GM12865 (cell line): ENCODE results near the gene NPR2.

Source experiments
- DNase-seq: peaks from one replicate; pipeline ENCODE4 v3.0.0; 2010; ENCODE audit warnings: low read depth
- H3K4me3 ChIP-seq: 2 replicates; pipeline ENCODE4 v1.5.1; 2011; ENCODE audit warnings: mild to moderate bottlenecking, low read depth, low read length, control low read depth
- TF ChIP-seq, protein P1 (sequence below): IDR thresholded peaks from 2 replicates; pipeline ENCODE4 v1.5.1; 2011; ENCODE audit warnings: low read length, control low read depth, low read depth, inconsistent platforms; ENCODE audit not compliant: insufficient read depth; ENCODE audit errors: missing control alignments

NPR2 gene

DNA sequence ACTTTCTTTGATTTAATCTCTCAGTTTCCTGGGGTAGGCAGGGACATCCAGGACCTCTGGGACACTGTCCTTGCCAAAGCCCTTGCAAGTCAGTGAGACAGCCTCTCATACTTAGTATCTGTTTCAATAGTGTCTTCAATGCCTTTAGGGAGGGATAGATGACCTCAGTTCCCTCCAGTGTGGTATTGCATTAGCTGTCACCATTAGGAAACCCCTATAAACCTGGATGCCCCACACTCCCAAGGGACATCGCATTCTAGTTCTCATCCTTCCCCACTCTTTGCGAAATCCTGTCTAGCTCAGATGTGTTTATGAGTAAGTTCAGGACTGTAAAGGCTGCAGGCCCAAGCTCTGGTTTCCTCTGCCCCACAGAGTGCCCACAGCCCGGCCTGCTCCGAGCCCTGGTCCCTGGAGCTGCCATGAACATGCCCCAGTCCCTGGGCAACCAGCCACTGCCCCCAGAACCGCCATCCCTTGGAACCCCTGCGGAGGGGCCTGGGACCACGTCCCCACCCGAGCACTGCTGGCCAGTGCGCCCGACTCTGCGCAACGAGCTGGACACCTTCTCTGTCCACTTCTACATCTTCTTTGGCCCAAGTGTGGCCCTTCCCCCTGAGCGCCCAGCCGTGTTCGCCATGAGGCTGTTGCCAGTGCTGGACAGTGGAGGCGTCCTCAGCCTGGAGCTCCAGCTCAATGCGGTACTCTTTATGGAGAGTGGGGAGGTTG lies 50.8 kb downstream of the NPR2 start:
- TF ChIP-seq, protein P1, sequence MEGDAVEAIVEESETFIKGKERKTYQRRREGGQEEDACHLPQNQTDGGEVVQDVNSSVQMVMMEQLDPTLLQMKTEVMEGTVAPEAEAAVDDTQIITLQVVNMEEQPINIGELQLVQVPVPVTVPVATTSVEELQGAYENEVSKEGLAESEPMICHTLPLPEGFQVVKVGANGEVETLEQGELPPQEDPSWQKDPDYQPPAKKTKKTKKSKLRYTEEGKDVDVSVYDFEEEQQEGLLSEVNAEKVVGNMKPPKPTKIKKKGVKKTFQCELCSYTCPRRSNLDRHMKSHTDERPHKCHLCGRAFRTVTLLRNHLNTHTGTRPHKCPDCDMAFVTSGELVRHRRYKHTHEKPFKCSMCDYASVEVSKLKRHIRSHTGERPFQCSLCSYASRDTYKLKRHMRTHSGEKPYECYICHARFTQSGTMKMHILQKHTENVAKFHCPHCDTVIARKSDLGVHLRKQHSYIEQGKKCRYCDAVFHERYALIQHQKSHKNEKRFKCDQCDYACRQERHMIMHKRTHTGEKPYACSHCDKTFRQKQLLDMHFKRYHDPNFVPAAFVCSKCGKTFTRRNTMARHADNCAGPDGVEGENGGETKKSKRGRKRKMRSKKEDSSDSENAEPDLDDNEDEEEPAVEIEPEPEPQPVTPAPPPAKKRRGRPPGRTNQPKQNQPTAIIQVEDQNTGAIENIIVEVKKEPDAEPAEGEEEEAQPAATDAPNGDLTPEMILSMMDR: no peak
- DNase-seq: peak; percentile 65

DNA sequence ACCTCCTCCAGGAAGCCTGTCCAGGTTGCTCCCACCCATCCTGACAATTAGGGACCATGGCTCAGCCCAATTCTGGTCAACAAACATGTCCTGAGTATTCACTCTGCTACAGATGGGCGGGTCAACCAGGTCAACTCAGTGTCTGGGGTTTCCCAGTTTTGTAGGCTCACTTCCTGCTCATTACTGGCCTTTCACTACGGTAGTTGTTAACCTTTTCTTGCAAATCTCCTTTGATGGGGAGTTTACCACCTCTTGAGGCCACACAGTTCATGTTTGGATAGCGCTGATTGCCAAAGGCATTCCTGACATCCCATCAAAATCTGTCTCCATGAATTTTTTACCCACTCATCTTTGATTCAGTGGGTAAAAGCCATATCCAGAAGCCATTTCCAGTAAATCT lies 51.4 kb downstream of the NPR2 start:
- peak overlapping the region; percentile 8 for H3K4me3 ChIP-seq
- TF ChIP-seq, protein P1: no peak
- peak; percentile 89 for DNase-seq

More for the DNA sequence above, 50.8 kb downstream of the NPR2 start:
- H3K4me3 ChIP-seq: peak overlapping the region; percentile 7; the same call in 1 of the 2 replicates

DNA sequence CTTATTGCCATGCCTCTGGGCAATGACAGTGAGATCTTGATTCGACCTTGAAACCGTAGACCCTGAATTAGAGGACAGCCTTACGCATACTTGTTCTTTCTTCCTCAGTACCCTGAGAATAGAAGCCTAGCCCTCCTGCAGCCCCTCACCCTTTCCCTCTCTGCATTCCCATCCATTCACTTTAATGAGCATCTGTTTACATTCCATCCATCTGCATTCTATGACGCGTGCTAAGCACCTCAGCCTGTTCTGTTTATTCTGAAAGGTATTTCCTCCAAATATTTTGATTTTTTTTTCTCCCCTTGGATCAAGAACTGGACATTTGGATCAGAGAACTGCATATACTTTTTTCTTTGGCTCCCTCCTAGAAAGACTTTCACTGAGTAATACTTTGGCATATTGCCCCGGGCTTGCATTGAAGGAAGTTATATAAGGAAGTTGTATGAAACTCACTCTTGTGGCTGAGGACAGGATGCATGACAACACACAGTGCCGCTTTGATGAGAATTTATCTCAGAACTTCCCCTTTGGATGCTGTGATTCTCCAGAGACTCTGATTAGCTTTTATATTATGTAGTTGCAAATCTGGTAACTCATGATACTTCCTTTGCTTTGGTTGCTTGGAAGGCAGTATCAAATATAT lies 53.4 kb downstream of the NPR2 start:
- DNase-seq: peak; percentile 71
- H3K4me3 ChIP-seq: no peak overlapping the region
- TF ChIP-seq, protein P1: no peak

DNA sequence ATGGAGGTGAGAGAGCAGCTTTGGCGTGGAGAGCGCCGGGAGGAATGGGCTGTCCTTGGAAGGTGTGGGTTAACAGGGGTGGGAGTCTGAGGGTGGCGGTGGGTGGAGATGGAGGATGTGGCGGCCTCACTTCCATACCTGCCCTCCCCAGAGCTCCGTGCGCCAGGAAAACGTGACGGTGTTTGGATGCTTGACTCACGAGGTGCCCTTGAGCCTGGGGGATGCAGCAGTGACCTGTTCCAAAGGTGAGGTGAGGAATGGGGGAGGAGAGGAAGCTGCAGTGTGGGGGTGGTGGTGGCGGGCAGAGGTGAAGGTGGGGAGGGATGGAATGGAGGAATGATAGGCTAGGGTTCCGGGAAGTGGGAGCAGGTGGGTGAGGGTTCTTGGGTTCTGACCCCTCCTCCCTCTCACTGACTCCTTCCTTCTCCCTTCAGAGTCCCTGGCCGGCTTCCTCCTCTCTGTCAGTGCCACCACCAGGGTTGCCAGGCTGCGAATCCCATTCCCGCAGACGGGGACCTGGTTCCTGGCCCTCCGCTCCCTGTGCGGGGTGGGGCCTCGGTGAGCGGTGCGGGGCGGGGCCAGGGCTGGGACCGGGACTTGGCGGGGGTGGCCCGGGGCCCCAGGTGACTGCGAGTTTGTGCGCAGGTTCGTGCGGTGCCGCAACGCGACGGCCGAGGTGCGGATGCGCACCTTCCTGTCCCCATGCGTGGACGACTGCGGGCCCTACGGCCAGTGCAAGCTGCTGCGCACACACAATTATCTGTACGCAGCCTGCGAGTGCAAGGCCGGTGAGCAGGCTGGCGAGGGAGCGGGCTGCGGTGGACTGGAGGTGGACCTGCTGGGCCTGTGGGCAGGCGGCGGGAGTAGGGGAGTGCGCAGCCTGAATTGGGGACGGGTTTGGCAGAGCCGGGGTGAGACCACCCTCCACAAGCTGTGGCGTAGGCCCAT lies 54.7 kb downstream of the NPR2 start:
- no peak for DNase-seq
- H3K4me3 ChIP-seq: no peak overlapping the region
- TF ChIP-seq, protein P1: no peak

DNA sequence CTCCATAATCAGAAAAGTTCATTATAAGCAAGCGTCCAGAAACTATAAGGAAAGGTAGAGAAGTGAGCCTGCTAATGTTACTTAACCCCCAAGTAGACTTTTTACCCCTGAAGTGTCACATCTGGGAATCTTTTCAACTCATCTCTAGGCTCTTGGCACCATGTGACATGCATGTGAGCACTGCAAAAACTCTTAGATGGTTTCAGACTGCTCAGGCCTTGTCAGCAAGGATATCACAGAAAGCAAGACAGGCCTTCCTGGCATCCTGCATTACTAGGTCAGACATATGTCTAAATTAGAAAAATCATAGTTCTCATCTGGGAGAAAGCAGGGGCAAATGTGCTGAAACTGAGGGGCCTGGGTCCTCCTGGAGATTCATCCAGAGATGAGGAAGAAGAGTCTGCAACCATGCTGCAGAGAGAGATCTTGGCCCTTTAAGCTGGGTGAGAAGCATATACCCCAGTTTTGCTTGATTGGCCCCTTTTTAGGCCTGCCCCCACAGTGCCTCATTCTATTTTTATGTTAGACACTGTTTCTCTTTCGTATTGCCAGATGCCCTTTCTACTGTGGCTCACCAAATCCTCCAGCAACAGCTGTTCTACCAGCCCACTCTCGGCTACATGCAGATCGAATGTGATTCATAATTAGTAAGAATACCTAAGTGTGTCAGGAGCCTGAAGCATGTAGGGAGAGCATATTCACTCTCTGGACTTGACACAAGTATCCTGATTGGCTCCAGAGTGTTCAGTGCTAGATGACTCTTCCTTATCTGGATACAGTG lies 56.6 kb downstream of the NPR2 start:
- DNase-seq: peak; percentile 93
- TF ChIP-seq, protein P1: no peak

DNA sequence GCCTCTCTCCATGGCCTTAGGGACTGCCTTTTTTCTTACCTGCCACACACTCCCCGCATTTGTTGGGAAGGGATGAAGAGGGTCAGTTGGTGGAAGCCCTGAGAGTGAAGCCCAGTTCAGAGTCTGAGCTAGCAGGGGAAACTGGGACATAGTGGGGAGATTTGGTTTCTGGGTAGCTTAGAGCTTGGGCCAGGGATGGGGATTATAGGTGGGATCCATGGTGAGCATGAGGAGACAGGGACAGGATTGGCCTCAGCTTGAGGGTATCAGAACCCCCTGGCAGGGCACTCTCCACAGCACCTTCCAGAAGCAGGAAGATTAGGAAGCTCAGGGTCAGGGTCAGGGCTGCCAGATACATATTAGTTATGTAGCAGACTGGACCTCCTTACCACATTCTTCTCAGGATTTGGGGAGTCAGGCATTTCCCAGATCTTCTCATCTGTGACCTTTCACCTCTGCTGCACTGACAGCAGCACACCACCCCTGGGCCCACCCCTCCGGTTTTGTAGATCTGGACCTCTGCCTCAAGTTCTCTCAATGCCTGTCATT lies 61.0 kb downstream of the NPR2 start:
- TF ChIP-seq, protein P1: no peak
- no peak for DNase-seq
- H3K4me3 ChIP-seq: no peak overlapping the region

More for the DNA sequence above, 56.6 kb downstream of the NPR2 start:
- peak overlapping the region; percentile 27 for H3K4me3 ChIP-seq
